Uterus (tissue), 4 donors: Measurements from ENCODE around the gene WBP1L. TPM values are rescaled to one million over a fixed set of nuclear protein-coding genes. Genes with fewer than 3 reads are reported as not detected.
"Not testable (repeated sequence)": the region's sequence is repeated elsewhere in the genome, so short reads cannot be mapped to it uniquely, and the experiment has no call there.

Experiments used
- DNase-seq, 2 donors: peaks; one replicate each; pipeline ENCODE4 v3.0.0-alpha.2; 2019 to 2020
- H3K27ac ChIP-seq, 2 donors: fragments of 200-600 bp; sonication (generic); 1 replicate in 1 of 2; 2 replicates in 1 of 2; pipeline ENCODE4 v1.5.1; 2016 to 2018
- H3K27me3 ChIP-seq, 2 donors: fragments of 200-600 bp; sonication (generic); one replicate each; pipeline ENCODE4 v1.5.1; 2018 to 2019; ENCODE audit warnings: control low read depth in 1 of 2
- H3K36me3 ChIP-seq, 2 donors: fragments of 200-600 bp; sonication (generic); one replicate each; pipeline ENCODE4 v1.5.1; 2019; ENCODE audit warnings: control low read depth in 1 of 2
- H3K4me1 ChIP-seq, 2 donors: fragments of 200-600 bp; sonication (generic); one replicate each; pipeline ENCODE4 v1.5.1; 2018 to 2019; ENCODE audit warnings: control low read depth in 1 of 2
- H3K4me3 ChIP-seq, 2 donors: fragments of 200-600 bp; sonication (generic); 1 replicate in 1 of 2; 2 replicates in 1 of 2; pipeline ENCODE4 v1.5.1; 2018 to 2019; ENCODE audit warnings: mild to moderate bottlenecking in 1 of 2
- H3K9me3 ChIP-seq, 2 donors: fragments of 200-600 bp; sonication (generic); one replicate each; pipeline ENCODE4 v1.5.1; 2019; ENCODE audit warnings: control low read depth in 1 of 2
- CTCF ChIP-seq, 4 experiments: fragments of 200-600 bp in 2 of 4; fragments of 450-650 bp in 2 of 4; sonication (generic) in 2 of 4; IDR thresholded peaks; one replicate each; pipeline ENCODE4 v1.5.1; 2016 to 2019; ENCODE audit warnings: antibody characterized with exemption in 4 of 4, mild to moderate bottlenecking in 2 of 4, moderate library complexity in 1 of 4
- POLR2A ChIP-seq, 2 donors: fragments of 450-650 bp; IDR thresholded peaks; one replicate each; pipeline ENCODE4 v1.6.1; 2016; ENCODE audit warnings: antibody characterized with exemption in 2 of 2, mild to moderate bottlenecking in 1 of 2, moderate library complexity in 1 of 2
- intact Hi-C: fragments of 100-400 bp; cut with DNase I; formaldehyde crosslinking; loops from one replicate; pipeline ENCODE4 v1.15.1; 2023; ENCODE audit warnings: low total_unique reads
- total RNA-seq, 4 donors: library from RNA; depleted of rRNA in 3 of 4; stranded (reverse); fragments of >200 nt in 3 of 4; gene quantifications; one replicate each; pipeline versions ENCODE4 v1.1.0 to v1.2.4, GENCODE V29; 2014 to 2023
- donor health status: DM: yes; HTN: yes; CAD: no.

The WBP1L gene
- total RNA-seq, 4 donors from 2014 or later: 27.4 to 79.2 (median 55.3) TPM

GRCh38 chr10:102714621-102715455 is 28.9 kb upstream of the WBP1L start, which contains the start of gene SFXN2:
Gene SFXN2 (plus strand): TSS chr10:102714636. CDS start chr10:102726637, 12,001 bp downstream.
- H3K27ac ChIP-seq: peak within 1 kb of the TSS; percentile 86 to 90
- no peak for DNase-seq
- no peaks in the 10 kb centered on the region for H3K27me3 ChIP-seq
- intact Hi-C loops: no loop called here
- peak within 1 kb of the TSS; percentile 64 to 85 for H3K4me3 ChIP-seq
- H3K4me1 ChIP-seq: peaks cover 0 to 6% of the 10 kb centered on the region in 2 donors
- TF ChIP-seq CTCF (IDR thresholded peaks at IDR 0.05) (no peak), POLR2A (IDR thresholded peaks at IDR 0.05) (no peak)
- H3K36me3 ChIP-seq: no peaks in the 10 kb centered on the region
- no peaks in the 10 kb centered on the region for H3K9me3 ChIP-seq

GRCh38 chr10:102715880-102716279 is 27.9 kb upstream of the WBP1L start:
- H3K27ac ChIP-seq: no peak overlapping the region
- intact Hi-C loops: no loop called here

GRCh38 chr10:102716900-102717565 is 26.7 kb upstream of the WBP1L start:
- H3K4me1 ChIP-seq, H3K36me3 ChIP-seq, DNase-seq, intact Hi-C loops, H3K4me3 ChIP-seq, H3K9me3 ChIP-seq, H3K27me3 ChIP-seq: not testable (repeated sequence)
- peak overlapping the region in 1 of 2 donors; percentile 47 for H3K27ac ChIP-seq

More at GRCh38 chr10:102715880-102716279, 27.9 kb upstream of the WBP1L start:
- no peaks in the 10 kb centered on the region for H3K27me3 ChIP-seq
- DNase-seq: no peak
- no peaks in the 10 kb centered on the region for H3K36me3 ChIP-seq
- no peaks in the 10 kb centered on the region for H3K9me3 ChIP-seq
- TF ChIP-seq CTCF (IDR thresholded peaks at IDR 0.05): no peak
- TF ChIP-seq POLR2A (IDR thresholded peaks at IDR 0.05): no peak
- H3K4me3 ChIP-seq: no peak overlapping the region
- peaks cover 0 to 6% of the 10 kb centered on the region in 2 donors for H3K4me1 ChIP-seq

GRCh38 chr10:102718220-102718619 is 25.5 kb upstream of the WBP1L start:
- peak overlapping the region; percentile 47 to 66 for H3K27ac ChIP-seq
- TF ChIP-seq POLR2A (IDR thresholded peaks at IDR 0.05) (no peak), CTCF (IDR thresholded peaks at IDR 0.05) (peak in 1 of 4 experiments; percentile 5)
- H3K9me3 ChIP-seq: no peaks in the 10 kb centered on the region
- intact Hi-C loops: no loop called here
- peaks cover 0 to 6% of the 10 kb centered on the region in 2 donors for H3K4me1 ChIP-seq
- no peaks in the 10 kb centered on the region for H3K27me3 ChIP-seq
- H3K36me3 ChIP-seq: no peaks in the 10 kb centered on the region
- DNase-seq: peak; percentile 48 to 56
- no peak overlapping the region for H3K4me3 ChIP-seq

GRCh38 chr10:102720337-102720736 is 23.4 kb upstream of the WBP1L start:
- Histone ChIP-seq H3K36me3 (no peaks in the 10 kb centered on the region), H3K4me3 (no peak overlapping the region), H3K4me1 (peaks cover 0 to under 1% of the 10 kb centered on the region in 2 donors), H3K9me3 (no peaks in the 10 kb centered on the region), H3K27ac (no peak overlapping the region), H3K27me3 (no peaks in the 10 kb centered on the region)
- intact Hi-C loops: no loop called here
- TF ChIP-seq POLR2A (IDR thresholded peaks at IDR 0.05): no peak
- no peak for TF ChIP-seq CTCF (IDR thresholded peaks at IDR 0.05)
- DNase-seq: no peak
